Measurements from ENCODE around the gene GPR42.
A peak's percentile ranks its signal among the peaks of the same experiment; 100 is the strongest.
"Not testable (repeated sequence)": the region's sequence is repeated elsewhere in the genome, so short reads cannot be mapped to it uniquely, and the experiment has no call there.

GPR42 gene

GRCh38 chr19:35397064-35397463 is 26.2 kb downstream of the GPR42 start:
- DNase-seq, result no peak

- no peak for DNase-seq
Measured at GRCh38 chr19:35398570-35398969, 27.7 kb downstream of the GPR42 start.

GRCh38 chr19:35399231-35399630 is 28.4 kb downstream of the GPR42 start:
- DNase-seq, result no peak

GRCh38 chr19:35399948-35400772 is 29.3 kb downstream of the GPR42 start:
- DNase-seq, result no peak

GRCh38 chr19:35400773-35401100 is 29.9 kb downstream of the GPR42 start:
- DNase-seq, result no peak

GRCh38 chr19:35401416-35401815 is 30.5 kb downstream of the GPR42 start:
- not testable (repeated sequence) for DNase-seq

GRCh38 chr19:35403116-35403760 is 32.4 kb downstream of the GPR42 start:
- DNase-seq, result peak; percentile 86

GRCh38 chr19:35404879-35405622 is 34.2 kb downstream of the GPR42 start:
- no peak for DNase-seq

- DNase-seq, result no peak
Measured at GRCh38 chr19:35407619-35408018, 36.8 kb downstream of the GPR42 start.

GRCh38 chr19:35408284-35409171 is 37.7 kb downstream of the GPR42 start:
- no peak for DNase-seq

- no peak for DNase-seq
Measured at GRCh38 chr19:35409191-35409590, 38.3 kb downstream of the GPR42 start.

- no peak for DNase-seq
Measured at GRCh38 chr19:35410487-35410886, 39.6 kb downstream of the GPR42 start.

GRCh38 chr19:35414442-35414841 is 43.6 kb downstream of the GPR42 start:
- DNase-seq, result no peak

GRCh38 chr19:35416331-35416730 is 45.5 kb downstream of the GPR42 start:
- DNase-seq, result no peak

- no peak for DNase-seq
Measured at GRCh38 chr19:35417278-35417677, 46.4 kb downstream of the GPR42 start.

- no peak for DNase-seq
Measured at GRCh38 chr19:35417713-35418534, 47.1 kb downstream of the GPR42 start.

- no peak for DNase-seq
Measured at GRCh38 chr19:35419046-35419445, 48.2 kb downstream of the GPR42 start.

GRCh38 chr19:35419805-35420204 is 48.9 kb downstream of the GPR42 start:
- DNase-seq, result no peak

GRCh38 chr19:35421362-35421761 is 50.5 kb downstream of the GPR42 start:
- DNase-seq, result no peak
